Thoracic aorta (tissue), 2 donors: ENCODE measurements around the gene PEAK1. TPM values are rescaled to one million over a fixed set of nuclear protein-coding genes. Genes with fewer than 3 reads are reported as not detected.
"Not testable (repeated sequence)": the region's sequence is repeated elsewhere in the genome, so short reads cannot be mapped to it uniquely, and the experiment has no call there.

ENCODE experiments used
- ATAC-seq: fragments of 150-250 bp; one replicate; pipeline ENCODE4 v1.8.0; 2017; ENCODE audit warnings: low read depth; ENCODE audit not compliant: insufficient number of reproducible peaks, low FRiP score
- DNase-seq: peaks from one replicate; pipeline ENCODE4 v3.0.0-alpha.2; 2020; ENCODE audit warnings: low spot score
- H3K27ac ChIP-seq, 2 donors: fragments of 200-600 bp; sonication (generic); 1 replicate in 1 of 2; 2 replicates in 1 of 2; pipeline ENCODE4 v1.5.1; 2016; ENCODE audit warnings: mild to moderate bottlenecking in 2 of 2, moderate library complexity in 2 of 2
- H3K27me3 ChIP-seq: fragments of 200-600 bp; sonication (generic); replicated peaks from 2 replicates; pipeline ENCODE4 v1.6.0; 2016; ENCODE audit warnings: mild to moderate bottlenecking; ENCODE audit not compliant: insufficient read depth
- H3K36me3 ChIP-seq: fragments of 200-600 bp; sonication (generic); one replicate; pipeline ENCODE4 v1.5.1; 2016
- H3K4me1 ChIP-seq, 2 donors: fragments of 200-600 bp; sonication (generic); 1 replicate in 1 of 2; 2 replicates in 1 of 2; pipeline versions ENCODE4 v1.5.1 to v1.6.0; 2016; ENCODE audit warnings: low read depth in 2 of 2, mild to moderate bottlenecking in 1 of 2; ENCODE audit not compliant: control insufficient read depth in 1 of 2
- H3K4me3 ChIP-seq: fragments of 200-600 bp; sonication (generic); 2 replicates; pipeline ENCODE4 v1.5.1; 2016; ENCODE audit warnings: mild to moderate bottlenecking
- H3K9me3 ChIP-seq: fragments of 200-600 bp; sonication (generic); 2 replicates; pipeline ENCODE4 v1.5.1; 2016
- CTCF ChIP-seq: fragments of 200-600 bp; sonication (generic); IDR thresholded peaks from one replicate; pipeline ENCODE4 v1.5.1; 2019; ENCODE audit warnings: antibody characterized with exemption
- total RNA-seq, 2 donors: library from RNA; depleted of rRNA; stranded (reverse); fragments of >200 nt; gene quantifications; one replicate each; pipeline versions ENCODE4 v1.1.0 to v1.2.3, GENCODE V29; 2016

The PEAK1 gene
- total RNA-seq, 2 donors from 2014 or later: 94.2 to 95.9 TPM

GRCh38 chr15:77187751-77188464, 232.0 kb downstream of the PEAK1 start:
- Histone ChIP-seq H3K36me3 (no peaks in the 10 kb centered on the region), H3K4me3 (no peak overlapping the region), H3K27ac (peak overlapping the region in 1 of 2 donors; percentile 28), H3K27me3 (no peaks in the 10 kb centered on the region), H3K9me3 (no peaks in the 10 kb centered on the region), H3K4me1 (peaks cover 0 to 16% of the 10 kb centered on the region in 2 donors)
- no peak for TF ChIP-seq CTCF
- ATAC-seq: peak; percentile 85
- peak; percentile 28 for DNase-seq

GRCh38 chr15:77186594-77187011, 233.3 kb downstream of the PEAK1 start:
- ATAC-seq (no peak), DNase-seq (no peak)
- Histone ChIP-seq H3K4me3 (no peak overlapping the region), H3K27ac (no peak overlapping the region), H3K4me1 (peaks cover 0 to 16% of the 10 kb centered on the region in 2 donors), H3K27me3 (no peaks in the 10 kb centered on the region), H3K9me3 (no peaks in the 10 kb centered on the region), H3K36me3 (no peaks in the 10 kb centered on the region)
- TF ChIP-seq CTCF: no peak

- TF ChIP-seq CTCF: no peak
- Histone ChIP-seq H3K4me1 (peaks cover 0 to 16% of the 10 kb centered on the region in 2 donors), H3K4me3 (no peak overlapping the region), H3K36me3 (no peaks in the 10 kb centered on the region), H3K27ac (no peak overlapping the region), H3K9me3 (no peaks in the 10 kb centered on the region), H3K27me3 (no peaks in the 10 kb centered on the region)
- no peak for DNase-seq
- no peak for ATAC-seq
Observed at GRCh38 chr15:77185242-77185785, 234.6 kb downstream of the PEAK1 start.

- H3K27ac ChIP-seq, H3K4me3 ChIP-seq, H3K27me3 ChIP-seq, ATAC-seq, H3K9me3 ChIP-seq, DNase-seq, H3K36me3 ChIP-seq: not testable (repeated sequence)
- H3K4me1 ChIP-seq: peaks cover 0 to 16% of the 10 kb centered on the region in 2 donors
Observed at GRCh38 chr15:77184352-77184751, 235.6 kb downstream of the PEAK1 start.

- ATAC-seq (no peak), DNase-seq (no peak)
- Histone ChIP-seq H3K4me1 (peaks cover 0 to 14% of the 10 kb centered on the region in 2 donors), H3K27me3 (no peaks in the 10 kb centered on the region), H3K9me3 (no peaks in the 10 kb centered on the region), H3K36me3 (no peaks in the 10 kb centered on the region), H3K27ac (no peak overlapping the region), H3K4me3 (no peak overlapping the region)
- TF ChIP-seq CTCF: no peak
Observed at GRCh38 chr15:77183066-77183465, 236.8 kb downstream of the PEAK1 start.
